Suprapubic skin (tissue), 4 donors: ENCODE data around the gene TMEM217.

ENCODE experiments used
- CTCF ChIP-seq, 2 donors: fragments of 200-600 bp in 1 of 2; fragments of 450-650 bp in 1 of 2; sonication (generic) in 1 of 2; IDR thresholded peaks; one replicate each; pipeline ENCODE4 v1.5.1; 2016 to 2019; ENCODE audit warnings: antibody characterized with exemption in 2 of 2, mild to moderate bottlenecking in 1 of 2, moderate library complexity in 1 of 2
- POLR2A ChIP-seq, 2 donors: fragments of 450-650 bp; IDR thresholded peaks; one replicate each; pipeline ENCODE4 v1.6.1; 2017; ENCODE audit warnings: antibody characterized with exemption in 2 of 2, mild to moderate bottlenecking in 2 of 2, moderate library complexity in 2 of 2
- POLR2AphosphoS5 ChIP-seq, 3 donors: sonication (generic); formaldehyde crosslinking; IDR thresholded peaks; one replicate each; pipeline ENCODE4 v1.6.1; 2017; ENCODE audit warnings: antibody characterized with exemption in 3 of 3

- no peak for TF ChIP-seq CTCF (IDR thresholded peaks at IDR 0.05)
- no peak for TF ChIP-seq POLR2A (IDR thresholded peaks at IDR 0.05)
- no peak for TF ChIP-seq POLR2AphosphoS5 (IDR thresholded peaks at IDR 0.05)
Measured at GRCh38 chr6:37288247-37288646, 30.3 kb upstream of the TMEM217 start.
